Heart left ventricle (tissue), 16 donors: ENCODE measurements around the gene OR6K2. TPM values are rescaled to one million over a fixed set of nuclear protein-coding genes. Genes with fewer than 3 reads are reported as not detected.

ENCODE experiments used
- ATAC-seq, 4 donors: fragments of 200-7000 bp; cut with Tn5 transposase; one replicate each; pipeline ENCODE4 v1.9.1; 2020 to 2022; ENCODE audit warnings: moderate library complexity in 4 of 4, mild to moderate bottlenecking in 3 of 4, moderate number of reproducible peaks in 1 of 4
- DNase-seq, 5 donors: peaks; one replicate each; pipeline ENCODE4 v3.0.0-alpha.2; 2020
- H3K27ac ChIP-seq, 12 donors: fragments of 200-600 bp; sonication (generic) in 4 of 12; one replicate each; pipeline versions ENCODE4 v1.5.0 to v1.8.0; 2016 to 2022; ENCODE audit warnings: mild to moderate bottlenecking in 2 of 12
- H3K27me3 ChIP-seq, 9 donors: fragments of 200-600 bp; sonication (generic) in 2 of 9; one replicate each; pipeline versions ENCODE4 v1.5.1 to v1.8.0; 2016 to 2022; ENCODE audit warnings: mild to moderate bottlenecking in 3 of 9
- H3K36me3 ChIP-seq, 9 donors: fragments of 200-600 bp; sonication (generic) in 2 of 9; one replicate each; pipeline versions ENCODE4 v1.5.0 to v1.8.0; 2018 to 2022; ENCODE audit warnings: mild to moderate bottlenecking in 2 of 9
- H3K4me1 ChIP-seq, 12 donors: fragments of 200-600 bp; sonication (generic) in 4 of 12; one replicate each; pipeline versions ENCODE4 v1.5.0 to v1.8.0; 2016 to 2022; ENCODE audit warnings: mild to moderate bottlenecking in 3 of 12
- H3K4me3 ChIP-seq, 12 donors: fragments of 200-600 bp; sonication (generic) in 4 of 12; one replicate each; pipeline versions ENCODE4 v1.5.0 to v1.8.0; 2017 to 2022; ENCODE audit warnings: mild to moderate bottlenecking in 9 of 12, moderate library complexity in 4 of 12
- H3K9me3 ChIP-seq, 12 donors: fragments of 200-600 bp; sonication (generic) in 4 of 12; one replicate each; pipeline versions ENCODE4 v1.5.0 to v1.8.0; 2016 to 2022; ENCODE audit warnings: mild to moderate bottlenecking in 1 of 12
- POLR2A ChIP-seq, 2 donors: fragments of 450-650 bp; IDR thresholded peaks; one replicate each; pipeline ENCODE4 v1.6.1; 2017; ENCODE audit warnings: antibody characterized with exemption in 2 of 2, mild to moderate bottlenecking in 2 of 2, moderate library complexity in 2 of 2
- WGBS, 4 donors: extraction: QIAGEN DNeasy Blood & Tissue Kit in 2 of 4; methylation state at CpG; one replicate each; pipeline versions ENCODE4 v1.1.5 to v1.1.7; 2013 to 2018; 5-methylcytosine and 5-hydroxymethylcytosine counted together
- intact Hi-C, 10 donors: fragments of 100-400 bp; cut with DNase I; formaldehyde crosslinking; loops; one replicate each; pipeline versions ENCODE4 v1.11.1 to v1.14.2; 2022
- long read RNA-seq, 3 donors: library from polyadenylated mRNA; unstranded; transcript quantifications; one replicate each; pipeline ENCODE4 v2.0.0, GENCODE V29; 2020 to 2021
- polyA plus RNA-seq, 2 donors: library from polyadenylated mRNA; stranded (reverse); fragments of 200-250 nt; gene quantifications; one replicate each; pipeline ENCODE4 v1.2.3, GENCODE V29; 2013
- total RNA-seq, 9 donors: library from RNA; depleted of rRNA in 2 of 9; stranded (reverse); fragments of >200 nt in 2 of 9; fragmentation: NEBNext Ultra II Directional in 3 of 9; extraction: Animal tissue kit (Norgen Biotek cat#: 25700) in 3 of 9; gene quantifications; one replicate each; pipeline versions ENCODE4 v1.1.0 to v1.2.4, GENCODE V29; 2016 to 2023
- TF ChIP-seq, protein P1 (sequence below), 12 donors: fragments of 200-600 bp; sonication (generic) in 4 of 12; IDR thresholded peaks; one replicate each; pipeline versions ENCODE4 v1.5.0 to v1.8.0; 2018 to 2022; ENCODE audit warnings: antibody characterized with exemption in 12 of 12, mild to moderate bottlenecking in 5 of 12
- donor health status: ischemic (EF 13 %, LVEDD 7.1; RV severe dilation, severe dysfunction).
- donor health status: healthy with polysubstance abuse.
- donor health status: DM: no; HTN: yes; CAD: no.
- donor health status: DM: no; HTN: no; CAD: no.
- donor health status: ischemic (EF 25% LVEDD 6.9; RV normal size, moderate dysfunction).
- donor health status: ischemic (EF 25% LVEDD 5.7; RV mildly dilated, moderate dysfunction).
- donor health status: healthy.
- donor health status: DM: yes; HTN: yes; CAD: no.
- donor health status: ischemic (EF 35%, LVEDD 5.7; RV mildly dilated, moderate dysfunction).
- donor health status: nonischemic (EF 11% LVEDD 7.7; RV severe dilation, severe dysfunction).
- donor health status: DM: yes; HTN: yes; CAD: no.
- donor health status: PGD.
- donor health status: ischemic (EF 29% LVEDD 5.4; RV normal size, mild dysfunction).
- donor health status: nonischemic (EF 23%, LVEDD 6.1; RV moderate dilation, normal function).

Gene OR6K2, protein sequence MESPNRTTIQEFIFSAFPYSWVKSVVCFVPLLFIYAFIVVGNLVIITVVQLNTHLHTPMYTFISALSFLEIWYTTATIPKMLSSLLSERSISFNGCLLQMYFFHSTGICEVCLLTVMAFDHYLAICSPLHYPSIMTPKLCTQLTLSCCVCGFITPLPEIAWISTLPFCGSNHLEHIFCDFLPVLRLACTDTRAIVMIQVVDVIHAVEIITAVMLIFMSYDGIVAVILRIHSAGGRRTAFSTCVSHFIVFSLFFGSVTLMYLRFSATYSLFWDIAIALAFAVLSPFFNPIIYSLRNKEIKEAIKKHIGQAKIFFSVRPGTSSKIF
- total RNA-seq (not detected), polyA plus RNA-seq (not detected)
- long read RNA-seq, donor 1: 0 reads
- long read RNA-seq, donor 2: 0 reads
- long read RNA-seq, donor 3: 0 reads

DNA sequence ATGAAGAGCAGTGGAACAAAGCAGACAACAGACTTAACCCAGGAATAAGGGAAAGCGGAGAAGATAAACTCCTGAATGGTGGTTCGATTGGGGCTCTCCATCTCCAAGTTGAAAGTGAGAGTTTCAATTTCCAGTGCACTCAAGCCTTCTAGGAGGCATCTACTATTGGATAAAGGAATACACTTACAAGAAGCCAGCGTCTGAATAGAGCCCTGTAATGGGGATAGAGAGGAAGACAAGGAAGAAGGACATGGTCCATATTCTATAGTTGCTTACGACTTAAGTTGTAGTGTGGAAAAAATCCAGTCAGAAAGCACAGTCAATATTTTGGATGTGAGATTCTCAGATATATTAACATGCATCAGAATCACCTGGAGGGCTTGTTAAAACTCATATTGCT lies at the start of gene OR6K2:
OR6K2 (minus strand) TSS at position 101 of the 400 bp plus-strand sequence; CDS start at position 101, 0 bp downstream.
- intact Hi-C loops: no loop called here
- no peaks in the 10 kb centered on the region for H3K4me1 ChIP-seq
- H3K9me3 ChIP-seq: no peaks in the 10 kb centered on the region
- H3K4me3 ChIP-seq: no peak within 1 kb of the TSS
- H3K27me3 ChIP-seq: no peaks in the 10 kb centered on the region
- H3K36me3 ChIP-seq: no peaks in the 10 kb centered on the region
- H3K27ac ChIP-seq: no peak within 1 kb of the TSS
- no peak for TF ChIP-seq POLR2A (IDR thresholded peaks at IDR 0.05)
- TF ChIP-seq, protein P1, sequence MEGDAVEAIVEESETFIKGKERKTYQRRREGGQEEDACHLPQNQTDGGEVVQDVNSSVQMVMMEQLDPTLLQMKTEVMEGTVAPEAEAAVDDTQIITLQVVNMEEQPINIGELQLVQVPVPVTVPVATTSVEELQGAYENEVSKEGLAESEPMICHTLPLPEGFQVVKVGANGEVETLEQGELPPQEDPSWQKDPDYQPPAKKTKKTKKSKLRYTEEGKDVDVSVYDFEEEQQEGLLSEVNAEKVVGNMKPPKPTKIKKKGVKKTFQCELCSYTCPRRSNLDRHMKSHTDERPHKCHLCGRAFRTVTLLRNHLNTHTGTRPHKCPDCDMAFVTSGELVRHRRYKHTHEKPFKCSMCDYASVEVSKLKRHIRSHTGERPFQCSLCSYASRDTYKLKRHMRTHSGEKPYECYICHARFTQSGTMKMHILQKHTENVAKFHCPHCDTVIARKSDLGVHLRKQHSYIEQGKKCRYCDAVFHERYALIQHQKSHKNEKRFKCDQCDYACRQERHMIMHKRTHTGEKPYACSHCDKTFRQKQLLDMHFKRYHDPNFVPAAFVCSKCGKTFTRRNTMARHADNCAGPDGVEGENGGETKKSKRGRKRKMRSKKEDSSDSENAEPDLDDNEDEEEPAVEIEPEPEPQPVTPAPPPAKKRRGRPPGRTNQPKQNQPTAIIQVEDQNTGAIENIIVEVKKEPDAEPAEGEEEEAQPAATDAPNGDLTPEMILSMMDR (IDR thresholded peaks at IDR 0.05): no peak
- ATAC-seq: no peak
- no peak for DNase-seq
- WGBS, 4 donors: 84 to 91% (median 87%) methylated on average over 4 of the region's 4 CpGs

DNA sequence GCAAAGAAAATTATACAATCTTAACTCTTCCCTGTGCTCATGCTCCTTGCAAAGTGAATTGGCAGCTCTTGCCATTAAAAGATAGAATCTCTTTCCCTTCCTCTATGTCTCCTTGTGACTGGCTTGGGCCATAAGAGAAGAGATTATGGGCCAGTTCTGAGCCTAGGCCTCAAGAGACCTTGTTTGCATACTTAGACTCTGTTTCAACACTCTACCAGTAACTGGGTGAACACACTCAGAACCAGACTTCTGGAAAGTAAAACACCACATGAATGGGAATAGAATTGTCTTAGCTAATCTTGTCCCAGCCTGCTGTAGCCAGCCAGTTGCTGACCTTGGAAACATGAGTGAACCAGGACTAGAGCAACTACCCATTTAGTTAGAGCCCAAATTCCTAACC lies 35.4 kb upstream of the OR6K2 start:
- Histone ChIP-seq H3K27ac (no peak overlapping the region), H3K4me1 (no peaks in the 10 kb centered on the region), H3K9me3 (no peaks in the 10 kb centered on the region), H3K36me3 (no peaks in the 10 kb centered on the region), H3K27me3 (peaks cover 0 to 6% (median 0%) of the 10 kb centered on the region in 9 donors), H3K4me3 (no peak overlapping the region)
- intact Hi-C loops: no loop called here
- TF ChIP-seq, protein P1 (IDR thresholded peaks at IDR 0.05): no peak
- no peak for TF ChIP-seq POLR2A (IDR thresholded peaks at IDR 0.05)
- ATAC-seq (no peak), DNase-seq (no peak)

DNA sequence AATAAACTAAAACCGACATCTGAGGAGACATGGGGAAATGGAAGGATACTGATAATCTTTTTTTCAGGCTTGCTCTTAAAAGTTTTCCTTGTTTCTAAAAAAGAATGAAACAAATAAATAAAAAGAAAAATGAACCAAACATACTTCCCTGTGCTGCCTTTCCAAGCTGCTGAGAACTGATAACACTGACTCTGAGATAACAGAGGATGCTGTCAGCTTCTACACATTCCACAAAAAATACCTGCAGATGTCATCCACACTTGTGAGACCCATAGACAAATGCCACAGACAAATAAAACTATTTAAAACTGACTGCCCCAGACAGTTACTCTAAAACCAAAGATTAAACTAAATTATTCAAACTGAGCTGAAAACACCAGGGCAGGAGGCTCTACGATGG lies 32.1 kb upstream of the OR6K2 start:
- ATAC-seq (no peak), DNase-seq (no peak)
- H3K27me3 ChIP-seq: peaks cover 0 to 3% (median 0%) of the 10 kb centered on the region in 9 donors
- H3K36me3 ChIP-seq: no peaks in the 10 kb centered on the region
- H3K4me1 ChIP-seq: peaks cover 0 to 6% (median 0%) of the 10 kb centered on the region in 12 donors
- no peak overlapping the region for H3K4me3 ChIP-seq
- 59 to 73% (median 66%) methylated on average over 2 of the region's 2 CpGs for WGBS, 4 donors
- intact Hi-C loops: no loop called here
- H3K9me3 ChIP-seq: no peaks in the 10 kb centered on the region
- TF ChIP-seq POLR2A (IDR thresholded peaks at IDR 0.05): no peak
- TF ChIP-seq, protein P1 (IDR thresholded peaks at IDR 0.05): no peak
- no peak overlapping the region for H3K27ac ChIP-seq

DNA sequence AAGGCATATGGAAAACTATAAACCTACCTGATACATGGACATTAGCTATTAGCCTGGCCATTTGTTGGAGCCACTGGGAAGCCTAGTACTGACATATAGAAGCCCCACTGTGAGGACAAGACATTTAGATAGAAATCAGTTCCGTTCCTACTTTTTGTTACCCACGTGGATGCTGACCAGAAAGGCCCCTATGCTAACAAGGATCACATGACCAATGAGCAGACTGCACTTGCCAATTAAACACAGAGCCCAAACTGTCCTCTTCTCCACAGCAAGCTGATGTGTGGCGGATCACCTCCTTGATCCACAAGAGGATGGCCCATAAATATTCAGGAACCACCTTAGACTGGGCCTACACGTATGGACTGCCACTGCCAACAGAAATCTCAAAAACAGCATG lies 31.3 kb upstream of the OR6K2 start:
- DNase-seq (no peak), ATAC-seq (no peak)
- Histone ChIP-seq H3K27ac (no peak overlapping the region), H3K4me1 (peaks cover 0 to 6% (median 0%) of the 10 kb centered on the region in 12 donors), H3K4me3 (no peak overlapping the region), H3K27me3 (peaks cover 0 to 8% (median 0%) of the 10 kb centered on the region in 9 donors), H3K9me3 (no peaks in the 10 kb centered on the region), H3K36me3 (no peaks in the 10 kb centered on the region)
- intact Hi-C loops: no loop called here
- 83 to 89% (median 86%) methylated on average over 4 of the region's 4 CpGs for WGBS, 4 donors
- TF ChIP-seq, protein P1 (IDR thresholded peaks at IDR 0.05): no peak
- no peak for TF ChIP-seq POLR2A (IDR thresholded peaks at IDR 0.05)
